Choroid plexus epithelial cell (primary cell): Measurements from ENCODE around the gene IFTAP.

Source experiments
- DNase-seq: peaks from one replicate; pipeline ENCODE4 v3.0.0-alpha.2; 2010; ENCODE audit warnings: low read depth
- H3K4me3 ChIP-seq: 2 replicates; pipeline ENCODE4 v1.5.1; 2011; ENCODE audit warnings: low read depth, mild to moderate bottlenecking, control low read depth, low read length, moderate library complexity
- TF ChIP-seq, protein P1 (sequence below): conservative IDR thresholded peaks from 2 replicates; pipeline ENCODE4 v1.5.1; 2011; ENCODE audit warnings: low read depth, mild to moderate bottlenecking, control low read depth, inconsistent platforms, low read length, moderate library complexity

The IFTAP gene

DNA sequence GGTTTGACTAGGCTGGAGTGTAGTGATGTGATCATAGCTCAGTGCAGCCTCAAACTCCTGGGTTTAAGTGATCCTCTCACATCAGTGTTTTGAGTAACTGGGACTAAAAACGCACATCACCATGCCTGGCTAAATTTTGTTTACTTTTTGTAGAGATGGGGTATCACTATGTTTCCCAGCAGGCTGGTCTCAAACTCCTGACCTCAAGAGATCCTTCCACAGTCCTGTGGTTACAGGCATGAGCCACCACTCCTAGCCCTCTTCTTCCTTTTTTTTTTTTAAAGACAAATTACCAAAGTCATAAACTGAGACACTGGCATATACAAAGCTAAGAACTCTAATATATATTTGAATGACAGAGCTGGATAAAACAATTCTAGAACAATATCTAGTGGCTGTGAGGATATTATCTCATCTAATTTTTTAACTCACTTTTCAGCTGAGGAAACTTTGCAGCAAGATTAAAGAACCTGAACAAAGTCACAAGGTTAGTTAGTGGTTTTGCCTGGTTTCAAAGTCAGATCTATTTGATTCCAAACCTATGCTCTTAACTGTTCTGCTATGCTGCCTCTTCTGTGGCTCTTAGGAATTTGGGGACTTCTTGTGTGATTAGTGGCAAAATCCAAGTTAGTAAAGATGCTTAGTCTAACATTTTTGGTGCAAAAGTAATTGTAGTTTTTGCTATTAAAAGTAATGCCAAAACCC lies 99.0 kb downstream of the IFTAP start:
- TF ChIP-seq, protein P1, sequence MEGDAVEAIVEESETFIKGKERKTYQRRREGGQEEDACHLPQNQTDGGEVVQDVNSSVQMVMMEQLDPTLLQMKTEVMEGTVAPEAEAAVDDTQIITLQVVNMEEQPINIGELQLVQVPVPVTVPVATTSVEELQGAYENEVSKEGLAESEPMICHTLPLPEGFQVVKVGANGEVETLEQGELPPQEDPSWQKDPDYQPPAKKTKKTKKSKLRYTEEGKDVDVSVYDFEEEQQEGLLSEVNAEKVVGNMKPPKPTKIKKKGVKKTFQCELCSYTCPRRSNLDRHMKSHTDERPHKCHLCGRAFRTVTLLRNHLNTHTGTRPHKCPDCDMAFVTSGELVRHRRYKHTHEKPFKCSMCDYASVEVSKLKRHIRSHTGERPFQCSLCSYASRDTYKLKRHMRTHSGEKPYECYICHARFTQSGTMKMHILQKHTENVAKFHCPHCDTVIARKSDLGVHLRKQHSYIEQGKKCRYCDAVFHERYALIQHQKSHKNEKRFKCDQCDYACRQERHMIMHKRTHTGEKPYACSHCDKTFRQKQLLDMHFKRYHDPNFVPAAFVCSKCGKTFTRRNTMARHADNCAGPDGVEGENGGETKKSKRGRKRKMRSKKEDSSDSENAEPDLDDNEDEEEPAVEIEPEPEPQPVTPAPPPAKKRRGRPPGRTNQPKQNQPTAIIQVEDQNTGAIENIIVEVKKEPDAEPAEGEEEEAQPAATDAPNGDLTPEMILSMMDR, result no peak
- no peak for DNase-seq
- no peak overlapping the region for H3K4me3 ChIP-seq

DNA sequence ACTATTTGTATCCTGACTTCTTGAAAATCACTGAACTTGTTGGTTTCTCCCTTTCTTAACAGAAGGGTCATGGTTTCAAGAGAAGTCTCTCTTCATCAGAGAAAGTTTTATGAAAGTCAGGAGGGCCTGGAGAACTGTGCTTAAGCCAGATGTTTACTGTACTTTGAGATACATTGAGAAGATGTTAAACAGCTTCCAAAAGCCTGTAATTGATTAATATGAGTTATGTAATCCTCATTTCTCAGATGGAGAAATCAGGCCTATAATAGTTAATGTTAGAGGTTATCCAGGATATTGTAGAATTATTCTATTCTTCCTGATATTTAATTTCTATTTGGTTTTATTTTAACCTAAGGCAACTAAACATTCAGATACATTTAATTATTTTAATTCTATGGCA lies 100.8 kb downstream of the IFTAP start:
- no peak for DNase-seq

DNA sequence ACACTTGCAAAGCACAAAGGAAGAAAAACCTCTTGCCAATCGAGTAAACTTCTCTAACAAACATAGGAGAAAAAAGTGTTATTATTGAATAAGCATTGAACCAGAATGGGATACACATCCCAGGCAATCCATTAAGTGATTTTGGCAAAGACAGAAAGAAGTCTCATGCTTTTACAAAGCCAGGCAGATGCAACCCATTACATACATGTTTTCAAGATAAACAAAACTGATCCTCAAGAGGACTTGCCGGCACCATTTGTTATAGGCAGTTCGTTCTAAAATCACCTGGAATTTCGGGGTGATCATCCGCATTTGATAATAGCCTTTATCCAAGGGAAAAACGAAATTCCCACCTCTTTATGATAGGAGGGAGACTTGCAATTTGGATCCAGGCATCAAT lies 101.3 kb downstream of the IFTAP start:
- TF ChIP-seq, protein P1, result no peak
- no peak overlapping the region for H3K4me3 ChIP-seq
- DNase-seq, result no peak

More for the DNA sequence above, 100.8 kb downstream of the IFTAP start:
- no peak overlapping the region for H3K4me3 ChIP-seq
- TF ChIP-seq, protein P1, result no peak

DNA sequence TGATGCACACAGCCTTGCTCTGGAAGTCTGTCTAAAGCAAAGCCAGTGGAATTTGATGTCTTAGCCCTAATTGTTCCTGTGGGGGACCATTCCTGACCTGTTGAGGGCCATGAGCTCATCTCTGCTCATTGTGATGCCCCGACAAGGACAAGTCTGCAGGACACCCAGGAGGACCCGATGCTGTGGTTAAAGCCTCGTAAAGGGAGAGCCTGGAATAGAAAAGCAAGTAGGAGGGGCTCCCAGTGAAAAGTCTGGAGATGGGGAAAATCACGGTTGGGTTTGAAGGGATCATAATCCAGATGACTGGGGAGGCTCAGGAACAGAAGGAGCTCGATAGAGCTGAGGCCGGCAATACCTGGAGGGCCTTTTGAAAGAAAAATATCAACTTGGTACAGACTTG lies 102.2 kb downstream of the IFTAP start:
- TF ChIP-seq, protein P1, result no peak
- DNase-seq, result no peak
- no peak overlapping the region for H3K4me3 ChIP-seq

DNA sequence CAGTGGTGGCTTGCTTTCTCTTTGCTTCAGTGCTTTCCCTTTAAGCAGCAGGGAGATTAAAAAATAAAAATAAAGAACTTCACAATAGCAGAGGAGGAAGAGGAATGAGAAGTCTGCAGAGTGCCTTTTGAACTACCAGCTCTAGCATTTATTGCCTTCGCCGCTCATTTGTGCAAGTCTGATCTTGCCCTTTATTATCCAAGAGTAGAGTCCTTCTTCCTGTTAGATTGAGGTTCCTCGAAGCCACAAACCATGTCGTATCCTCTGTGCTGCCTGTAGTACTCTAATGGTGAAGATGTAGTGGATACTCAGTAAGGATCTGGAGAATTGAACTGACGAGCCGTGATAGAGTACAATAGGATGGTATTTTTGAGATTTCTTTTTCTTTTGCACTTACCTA lies 105.0 kb downstream of the IFTAP start:
- no peak overlapping the region for H3K4me3 ChIP-seq
- DNase-seq, result no peak
- TF ChIP-seq, protein P1, result no peak

DNA sequence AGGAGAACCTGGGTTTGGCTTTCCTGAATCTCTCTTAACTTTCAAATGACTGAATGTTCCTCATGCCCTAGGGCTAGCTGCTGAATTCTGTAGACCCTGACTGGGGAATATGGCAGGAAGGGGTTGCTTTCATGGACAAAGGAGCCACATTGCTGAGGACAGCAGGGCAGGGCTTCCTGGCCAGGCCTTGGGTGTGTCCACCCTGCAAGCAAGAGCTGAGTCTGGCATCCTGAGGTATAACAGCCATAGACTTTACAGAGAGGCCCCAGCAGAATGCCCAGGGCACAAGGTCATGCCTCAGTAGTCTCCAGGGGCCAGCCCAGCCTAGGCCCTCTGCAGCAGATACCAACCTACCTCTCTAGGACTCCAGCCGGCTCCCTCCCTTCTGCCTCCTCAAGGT lies 105.9 kb downstream of the IFTAP start:
- no peak overlapping the region for H3K4me3 ChIP-seq
- no peak for DNase-seq
- TF ChIP-seq, protein P1, result no peak
